ENCODE results near the gene GRPEL2.

DNA sequence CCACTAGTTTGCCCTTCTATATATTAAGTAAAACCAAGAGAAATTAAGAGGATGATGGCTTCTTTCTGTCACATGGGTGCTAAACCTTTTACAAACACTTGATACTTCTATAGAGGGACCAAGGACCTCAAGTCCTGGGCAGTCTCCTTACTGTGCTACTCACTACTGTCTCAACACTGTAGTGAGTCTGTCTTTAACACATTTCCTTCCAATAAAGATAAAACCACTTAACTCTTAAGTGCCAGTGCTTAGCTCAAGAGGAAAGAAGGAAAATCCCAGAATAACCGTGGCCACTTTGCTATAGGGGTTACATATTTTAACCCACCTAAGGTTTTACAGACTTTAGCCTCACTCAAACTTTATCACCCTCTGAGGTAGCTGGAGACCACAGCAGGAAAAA is 4.4 kb upstream of the GRPEL2 start:
- TF ChIP-seq, protein P1, sequence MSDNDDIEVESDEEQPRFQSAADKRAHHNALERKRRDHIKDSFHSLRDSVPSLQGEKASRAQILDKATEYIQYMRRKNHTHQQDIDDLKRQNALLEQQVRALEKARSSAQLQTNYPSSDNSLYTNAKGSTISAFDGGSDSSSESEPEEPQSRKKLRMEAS (IDR thresholded peaks at IDR 0.05; ENCODE audit: low read depth, low read length): no peak
- TF ChIP-seq, protein P2, sequence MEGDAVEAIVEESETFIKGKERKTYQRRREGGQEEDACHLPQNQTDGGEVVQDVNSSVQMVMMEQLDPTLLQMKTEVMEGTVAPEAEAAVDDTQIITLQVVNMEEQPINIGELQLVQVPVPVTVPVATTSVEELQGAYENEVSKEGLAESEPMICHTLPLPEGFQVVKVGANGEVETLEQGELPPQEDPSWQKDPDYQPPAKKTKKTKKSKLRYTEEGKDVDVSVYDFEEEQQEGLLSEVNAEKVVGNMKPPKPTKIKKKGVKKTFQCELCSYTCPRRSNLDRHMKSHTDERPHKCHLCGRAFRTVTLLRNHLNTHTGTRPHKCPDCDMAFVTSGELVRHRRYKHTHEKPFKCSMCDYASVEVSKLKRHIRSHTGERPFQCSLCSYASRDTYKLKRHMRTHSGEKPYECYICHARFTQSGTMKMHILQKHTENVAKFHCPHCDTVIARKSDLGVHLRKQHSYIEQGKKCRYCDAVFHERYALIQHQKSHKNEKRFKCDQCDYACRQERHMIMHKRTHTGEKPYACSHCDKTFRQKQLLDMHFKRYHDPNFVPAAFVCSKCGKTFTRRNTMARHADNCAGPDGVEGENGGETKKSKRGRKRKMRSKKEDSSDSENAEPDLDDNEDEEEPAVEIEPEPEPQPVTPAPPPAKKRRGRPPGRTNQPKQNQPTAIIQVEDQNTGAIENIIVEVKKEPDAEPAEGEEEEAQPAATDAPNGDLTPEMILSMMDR (IDR thresholded peaks at IDR 0.05; ENCODE audit: low read depth, low read length): no peak

Data from NB4 (cell line).